AG10803 (cell line): ENCODE measurements around the gene VPS26A.

Source experiments
- DNase-seq: peaks from one replicate; pipeline ENCODE4 v3.0.0; 2010; ENCODE audit warnings: low read depth
- H3K4me3 ChIP-seq: 2 replicates; pipeline ENCODE4 v1.5.1; 2011; ENCODE audit warnings: mild to moderate bottlenecking, low read length, control low read depth
- CTCF ChIP-seq: conservative IDR thresholded peaks from 2 replicates; pipeline ENCODE4 v1.5.1; 2011; ENCODE audit warnings: mild to moderate bottlenecking, low read length, control low read depth, inconsistent platforms

Gene VPS26A

GRCh38 chr10:69087590-69088470 lies 36.1 kb upstream of the VPS26A start, which contains the start of gene SRGN:
Gene SRGN, plus strand, starts transcription at chr10:69088103. Its CDS starts 55 bp downstream, at chr10:69088158.
- H3K4me3 ChIP-seq: peak within 1 kb of the TSS; percentile 23
- TF ChIP-seq CTCF: no peak
- peak; percentile 81 for DNase-seq

DNA sequence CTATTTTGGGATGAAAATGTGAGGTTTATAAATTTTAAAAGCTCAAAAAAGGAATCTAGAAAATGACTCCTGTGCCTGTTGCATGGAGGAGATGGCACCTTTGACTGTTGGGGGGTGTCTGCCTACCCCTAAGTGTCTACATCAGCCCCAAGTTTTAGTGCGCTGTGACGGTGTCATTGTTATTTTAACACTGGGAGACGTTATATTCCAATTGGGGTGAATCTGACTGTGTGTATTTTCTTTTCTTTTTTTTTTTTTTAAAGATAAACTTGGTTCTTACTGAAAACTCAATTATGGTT lies 35.6 kb upstream of the VPS26A start:
- no peak for TF ChIP-seq CTCF
- no peak overlapping the region; the same call in 1 of the 2 replicates for H3K4me3 ChIP-seq
- DNase-seq: no peak

DNA sequence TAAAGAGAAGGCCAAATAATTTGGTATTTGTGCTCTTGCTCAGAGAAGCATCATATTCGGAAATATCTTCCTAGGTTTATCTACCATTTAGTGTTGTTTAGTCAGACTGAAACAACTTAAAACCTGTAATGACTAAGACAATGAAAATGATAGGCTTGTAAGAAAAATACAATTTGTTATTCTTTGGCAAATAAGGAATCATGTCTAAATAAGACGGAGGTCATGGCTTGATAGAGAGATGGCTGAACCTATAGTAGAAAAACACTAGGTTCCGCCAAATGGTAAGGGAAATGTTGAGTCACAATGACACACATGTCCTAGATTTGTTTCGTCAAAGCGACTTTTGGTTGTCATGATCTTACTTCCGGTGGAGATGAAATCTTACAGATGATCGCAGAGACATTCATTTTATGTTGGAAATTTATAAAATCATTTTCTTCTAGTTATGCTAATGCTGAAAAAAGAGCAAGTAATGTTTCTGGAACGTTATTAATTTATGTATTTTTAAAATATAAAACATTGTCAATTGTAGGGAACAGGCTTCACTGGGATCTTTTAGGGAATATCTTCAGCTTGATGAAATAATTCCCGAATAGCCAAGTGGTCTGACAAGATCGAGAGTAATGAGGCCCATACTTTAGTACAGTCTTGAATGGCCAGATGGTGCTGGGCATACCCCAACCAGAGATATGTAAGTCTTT lies 35.0 kb upstream of the VPS26A start:
- no peak for DNase-seq
- TF ChIP-seq CTCF: no peak
- H3K4me3 ChIP-seq: no peak overlapping the region

- DNase-seq: no peak
- H3K4me3 ChIP-seq: no peak overlapping the region
- TF ChIP-seq CTCF: no peak
These were observed 34.1 kb upstream of the VPS26A start for GRCh38 chr10:69089638-69090599.

- TF ChIP-seq CTCF: no peak
- no peak for DNase-seq
- H3K4me3 ChIP-seq: no peak overlapping the region
These were observed 33.3 kb upstream of the VPS26A start for GRCh38 chr10:69090685-69091084.

- H3K4me3 ChIP-seq: no peak overlapping the region
- no peak for TF ChIP-seq CTCF
- no peak for DNase-seq
These were observed 32.8 kb upstream of the VPS26A start for GRCh38 chr10:69091143-69091651.
